Cardiac muscle cell (in vitro differentiated cells and primary cell): ENCODE results near the gene ARL6IP5. TPM values are rescaled to one million over a fixed set of nuclear protein-coding genes. Genes with fewer than 3 reads are reported as not detected.
A peak's percentile ranks its signal among the peaks of the same experiment; 100 is the strongest.

Source experiments
- DNase-seq, 2 donors: peaks; one replicate each; pipeline versions ENCODE4 v3.0.0 to v3.0.0-alpha.2; 2010 to 2017; ENCODE audit warnings: low read depth in 1 of 2, low spot score in 1 of 2
- H3K27ac ChIP-seq: fragments of 200-600 bp; sonication (generic); 2 replicates; pipeline ENCODE4 v1.5.1; 2016
- H3K27me3 ChIP-seq: fragments of 200-600 bp; sonication (generic); 2 replicates; pipeline ENCODE4 v1.6.0; 2016; ENCODE audit warnings: control low read depth
- H3K36me3 ChIP-seq: fragments of 200-600 bp; sonication (generic); 2 replicates; pipeline ENCODE4 v1.5.1; 2016; ENCODE audit warnings: control low read depth
- H3K4me1 ChIP-seq: fragments of 200-600 bp; sonication (generic); 2 replicates; pipeline ENCODE4 v1.8.1; 2017; ENCODE audit warnings: low read depth, mild to moderate bottlenecking, mixed run types
- H3K4me3 ChIP-seq: fragments of 200-600 bp; sonication (generic); 2 replicates; pipeline ENCODE4 v1.5.1; 2016; ENCODE audit warnings: mild to moderate bottlenecking
- H3K9me3 ChIP-seq: fragments of 200-600 bp; sonication (generic); 2 replicates; pipeline ENCODE4 v1.5.1; 2017; ENCODE audit warnings: low read depth, mild to moderate bottlenecking, control low read depth
- CTCF ChIP-seq: IDR thresholded peaks from 2 replicates; pipeline ENCODE4 v1.5.1; 2012; ENCODE audit warnings: low read depth, mild to moderate bottlenecking, low read length
- polyA plus RNA-seq: library from polyadenylated mRNA; unstranded; fragments of >200 nt; fragmentation: Nextera tagmentation; extraction: Ambion mirVana; gene quantifications from 2 replicates; pipeline ENCODE4 v1.2.1, GENCODE V29; 2016
- total RNA-seq: library from RNA; depleted of rRNA; stranded (reverse); fragments of >200 nt; gene quantifications from 2 replicates; pipeline ENCODE4 v1.2.3, GENCODE V29; 2016

The ARL6IP5 gene
- total and polyA plus RNA-seq, 2 experiments from 2014 or later, result 83.2 to 235 TPM

- no peak overlapping the region for H3K4me3 ChIP-seq
- H3K27me3 ChIP-seq, result no peaks in the 10 kb centered on the region
- H3K27ac ChIP-seq, result no peak overlapping the region
- DNase-seq, result no peak
- no peaks in the 10 kb centered on the region for H3K36me3 ChIP-seq
- TF ChIP-seq CTCF, result no peak
- no peaks in the 10 kb centered on the region for H3K4me1 ChIP-seq
- no peaks in the 10 kb centered on the region for H3K9me3 ChIP-seq
Measured at GRCh38 chr3:69130689-69131088, 46.0 kb downstream of the ARL6IP5 start.

- H3K36me3 ChIP-seq, result no peaks in the 10 kb centered on the region
- peaks cover 8% of the 10 kb centered on the region for H3K4me1 ChIP-seq
- no peaks in the 10 kb centered on the region for H3K27me3 ChIP-seq
- H3K9me3 ChIP-seq, result no peaks in the 10 kb centered on the region
- no peak overlapping the region for H3K27ac ChIP-seq
- no peak overlapping the region for H3K4me3 ChIP-seq
- TF ChIP-seq CTCF, result no peak
- DNase-seq, result peak; percentile 13 to 29
Measured at GRCh38 chr3:69137005-69137404, 52.3 kb downstream of the ARL6IP5 start.

DNA sequence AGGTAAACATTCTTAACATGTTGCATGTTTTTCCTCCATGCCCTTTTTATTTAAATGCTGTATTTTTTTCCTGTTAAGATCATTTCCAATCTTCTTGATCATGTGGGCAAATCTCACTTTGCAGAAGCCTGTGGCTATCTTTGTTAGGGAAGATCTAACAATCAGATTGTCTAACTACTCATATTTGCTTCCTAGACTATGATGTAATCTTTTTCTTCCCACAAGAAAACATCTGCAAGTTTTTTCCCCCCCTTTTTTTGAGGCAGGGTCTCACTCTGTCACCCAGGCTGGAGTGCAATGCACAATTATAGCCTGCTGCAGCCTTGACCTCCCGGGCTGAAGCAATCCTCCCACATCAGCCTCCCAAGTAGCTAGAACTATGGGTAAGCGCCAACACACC is 52.7 kb downstream of the ARL6IP5 start:
- DNase-seq, result no peak
- peaks cover 12% of the 10 kb centered on the region for H3K4me1 ChIP-seq
- TF ChIP-seq CTCF, result no peak
- H3K27me3 ChIP-seq, result no peaks in the 10 kb centered on the region
- no peaks in the 10 kb centered on the region for H3K9me3 ChIP-seq
- no peak overlapping the region for H3K4me3 ChIP-seq
- no peak overlapping the region for H3K27ac ChIP-seq
- no peaks in the 10 kb centered on the region for H3K36me3 ChIP-seq

- no peaks in the 10 kb centered on the region for H3K27me3 ChIP-seq
- H3K4me3 ChIP-seq, result no peak overlapping the region
- peaks cover 23% of the 10 kb centered on the region for H3K4me1 ChIP-seq
- no peaks in the 10 kb centered on the region for H3K36me3 ChIP-seq
- DNase-seq, result no peak
- H3K9me3 ChIP-seq, result no peaks in the 10 kb centered on the region
- no peak overlapping the region for H3K27ac ChIP-seq
- no peak for TF ChIP-seq CTCF
Measured at GRCh38 chr3:69141313-69141712, 56.6 kb downstream of the ARL6IP5 start.

DNA sequence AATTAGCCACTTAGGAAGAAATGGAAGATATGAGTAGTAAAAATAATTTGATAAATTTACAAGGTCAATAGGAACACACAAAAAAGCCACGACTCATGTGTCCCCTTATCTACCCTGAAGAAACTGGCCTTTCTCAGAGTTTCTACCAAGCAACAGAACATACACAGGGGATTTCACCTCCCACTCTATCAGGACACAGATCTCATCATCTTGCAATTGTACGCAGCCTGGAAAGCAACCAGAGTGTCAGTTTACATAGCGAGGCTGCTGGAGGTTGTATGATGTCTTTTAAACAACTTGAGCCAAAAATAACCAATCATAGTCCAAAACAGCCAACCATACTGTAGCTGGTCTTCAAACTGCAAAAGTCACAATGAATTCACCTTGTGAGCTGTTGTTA is 57.4 kb downstream of the ARL6IP5 start:
- peaks cover 19% of the 10 kb centered on the region for H3K4me1 ChIP-seq
- H3K36me3 ChIP-seq, result no peaks in the 10 kb centered on the region
- H3K27ac ChIP-seq, result no peak overlapping the region
- no peak overlapping the region for H3K4me3 ChIP-seq
- TF ChIP-seq CTCF, result no peak
- no peaks in the 10 kb centered on the region for H3K9me3 ChIP-seq
- DNase-seq, result peak in 1 of 2 donors; percentile 7
- H3K27me3 ChIP-seq, result no peaks in the 10 kb centered on the region
